Activated CD4-positive, alpha-beta T cell treated with anti-CD3 and anti-CD28 coated beads for 4 hours (primary cell): ENCODE data around the gene GRK4.
"Not testable (repeated sequence)": the region's sequence is repeated elsewhere in the genome, so short reads cannot be mapped to it uniquely, and the experiment has no call there.

Experiments
- DNase-seq, 2 donors: peaks; one replicate each; pipeline ENCODE4 v3.0.0-alpha.2; 2020

GRK4 gene

DNA sequence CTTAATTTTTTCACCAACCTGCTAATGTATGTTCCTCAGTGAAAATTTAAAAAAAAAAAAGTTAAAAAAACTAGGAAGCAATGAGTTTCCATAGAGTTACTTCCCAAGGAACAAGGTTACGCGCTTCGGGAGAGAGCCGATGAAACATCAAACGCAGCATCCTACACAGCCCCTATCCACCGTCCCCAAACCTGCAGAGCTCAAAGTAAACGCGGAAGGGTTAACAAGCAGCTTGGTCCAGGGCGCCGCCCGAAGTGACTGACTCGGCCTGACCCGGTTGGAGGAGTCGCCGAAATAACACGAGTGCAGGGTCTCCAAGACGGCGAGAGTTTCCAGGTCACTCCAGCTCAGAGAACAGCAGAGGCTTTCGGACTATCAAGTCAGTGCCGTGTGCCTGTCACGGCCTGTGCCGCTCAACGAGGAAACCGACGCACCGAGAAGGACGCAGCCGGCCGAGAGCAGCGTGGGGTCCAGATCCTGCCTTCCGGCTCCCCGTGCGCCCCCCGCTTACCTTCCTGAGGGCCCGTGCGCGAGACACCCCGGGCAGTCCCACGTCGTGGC lies 677 bp upstream of the GRK4 start:
- DNase-seq: no peak

DNA sequence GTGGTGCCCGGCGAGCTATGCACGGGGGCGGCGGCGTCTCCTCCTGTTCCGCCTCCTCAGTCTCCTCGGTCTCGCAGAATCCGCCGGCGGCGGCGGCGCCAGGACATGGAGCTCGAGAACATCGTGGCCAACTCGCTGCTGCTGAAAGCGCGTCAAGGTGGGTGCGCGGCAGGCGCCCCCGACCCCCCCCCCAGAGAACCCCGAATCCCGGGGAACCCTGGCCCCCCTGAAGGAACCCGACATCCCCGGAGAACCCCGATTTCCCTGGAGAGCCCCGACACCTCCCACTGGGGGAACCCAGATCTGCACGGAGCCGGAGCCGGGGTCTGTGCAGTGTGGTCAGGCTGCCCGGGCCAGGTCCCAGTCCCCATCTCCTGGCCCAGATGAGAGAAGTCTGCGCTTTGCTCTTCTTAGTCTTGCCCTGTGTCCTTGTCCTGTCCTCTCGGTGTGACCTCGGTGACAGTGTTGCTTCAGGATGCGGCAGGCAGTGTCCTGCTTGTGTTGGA lies 648 bp downstream of the GRK4 start:
- DNase-seq: no peak

DNA sequence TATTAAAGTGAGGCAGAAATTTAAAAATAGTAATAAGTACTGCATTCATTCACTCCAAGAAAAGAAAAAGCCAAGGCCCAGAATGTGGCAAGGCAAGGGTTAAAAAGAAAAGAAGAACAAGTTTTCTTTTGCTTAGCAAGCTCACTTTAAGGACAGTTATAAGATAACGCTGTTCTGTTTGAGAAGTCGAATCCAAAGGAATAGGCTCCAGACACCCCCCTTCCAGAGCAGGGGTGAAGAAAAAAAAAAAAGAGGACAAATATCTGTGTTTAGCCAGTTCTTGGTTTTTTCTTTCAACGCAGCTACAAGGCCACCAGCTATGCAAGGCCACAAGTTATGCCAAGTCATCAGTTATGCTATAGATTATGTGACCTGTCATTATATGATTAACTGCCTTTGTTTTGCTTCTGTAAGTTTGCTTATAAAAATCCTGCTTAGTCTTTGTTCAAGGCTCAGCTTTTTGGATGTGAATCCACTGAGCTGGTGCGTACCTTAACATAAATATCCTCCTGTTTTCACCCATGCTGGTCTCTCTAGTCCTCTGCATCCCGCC lies 1.4 kb downstream of the GRK4 start:
- no peak for DNase-seq

DNA sequence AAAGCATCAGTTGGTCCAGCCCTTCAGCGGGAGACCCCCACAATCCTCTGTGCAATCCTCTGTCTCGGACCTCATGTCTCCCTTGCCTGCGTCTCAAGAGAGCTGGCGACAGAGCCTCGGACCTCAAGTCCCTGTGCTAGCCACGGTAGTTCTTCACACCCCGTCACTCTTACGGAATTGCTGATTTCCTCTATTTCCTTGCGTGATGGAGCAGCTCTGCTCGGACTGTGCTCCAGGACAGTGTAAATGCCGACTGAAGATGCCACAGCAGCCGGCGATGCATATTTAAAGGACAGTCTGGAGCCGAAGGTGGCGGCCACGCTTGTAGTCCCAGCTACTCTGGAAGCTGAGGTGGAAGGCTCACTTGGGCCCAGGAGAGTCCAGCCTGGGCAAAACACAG lies 1.9 kb downstream of the GRK4 start:
- DNase-seq: no peak

DNA sequence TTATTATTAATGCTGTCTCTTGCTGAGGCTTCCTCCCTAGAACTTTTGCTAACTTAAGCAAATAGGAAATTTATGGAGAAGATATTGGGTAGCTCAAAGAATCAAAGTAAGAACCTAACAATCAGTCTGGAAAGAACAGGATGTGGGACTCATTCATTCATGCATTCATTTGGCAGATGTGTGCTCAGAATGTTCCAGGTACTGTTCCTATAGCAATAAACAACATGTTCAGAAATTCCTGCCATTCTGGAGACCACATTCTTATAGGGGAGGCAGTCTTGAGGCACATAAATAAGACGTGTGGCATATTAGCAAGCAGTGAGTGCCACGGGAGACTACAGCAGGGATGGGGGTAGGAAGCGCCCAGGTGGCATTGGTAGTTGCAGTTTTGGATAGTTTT lies 5.0 kb downstream of the GRK4 start:
- no peak for DNase-seq

DNA sequence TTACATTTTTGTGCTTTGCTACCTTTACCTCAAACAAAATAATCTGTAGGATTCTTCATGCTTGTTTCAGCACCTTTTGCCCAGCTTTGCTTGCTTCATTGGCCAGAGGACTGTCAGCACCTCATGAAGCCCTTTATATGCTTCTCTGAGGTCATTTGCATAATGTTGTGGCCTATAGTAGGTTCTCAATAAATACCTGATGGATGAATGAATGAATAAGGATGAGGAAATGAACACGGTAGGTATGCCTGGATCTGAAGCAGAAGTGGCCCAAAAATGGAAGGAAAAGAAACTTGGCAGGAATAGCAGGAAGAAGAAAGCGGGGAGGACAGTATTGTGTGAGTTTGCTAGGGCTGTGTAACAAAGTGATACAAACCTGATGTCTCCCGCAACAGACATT lies 7.9 kb downstream of the GRK4 start:
- no peak for DNase-seq

DNA sequence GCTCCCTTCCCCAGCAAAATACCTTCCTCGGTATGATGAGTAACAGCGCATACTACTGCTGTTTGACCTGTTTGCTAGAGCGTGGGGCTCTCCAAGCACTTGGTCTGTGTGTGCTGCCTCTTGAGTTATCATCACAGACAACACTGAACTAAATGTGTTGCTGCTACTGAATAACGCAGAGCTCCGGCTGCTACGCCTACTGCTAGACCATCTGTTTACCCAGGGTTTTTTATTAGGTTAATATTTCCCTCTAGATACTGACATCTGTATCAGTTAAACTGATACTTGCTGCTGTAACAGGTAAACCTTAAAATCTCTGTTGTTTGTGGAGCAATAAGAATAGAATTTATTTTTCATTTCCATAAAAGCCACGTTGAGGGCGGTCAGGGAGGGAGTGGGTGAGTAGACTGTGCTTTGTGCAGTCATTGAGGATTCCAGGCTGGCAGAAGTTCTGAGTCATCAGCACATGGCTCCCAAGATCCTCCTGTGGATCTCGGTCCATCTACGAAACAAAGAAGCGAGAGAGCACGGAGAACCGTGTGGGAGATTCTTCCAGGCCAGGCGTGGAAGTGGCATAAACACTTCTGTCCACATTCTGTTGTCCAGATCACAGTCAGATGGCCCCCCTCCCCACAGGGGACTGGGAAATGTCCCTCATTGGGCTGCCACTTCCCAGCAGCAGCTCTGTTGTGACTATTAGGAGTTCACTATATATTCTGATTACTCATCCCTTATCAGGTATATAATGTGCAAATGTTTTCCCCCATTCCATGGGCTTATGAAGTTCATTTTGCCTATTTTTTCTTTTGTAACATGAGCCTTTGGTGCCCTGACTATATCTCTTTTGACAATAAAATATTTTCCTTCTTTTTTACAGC lies 14.1 kb downstream of the GRK4 start:
- DNase-seq: no peak

DNA sequence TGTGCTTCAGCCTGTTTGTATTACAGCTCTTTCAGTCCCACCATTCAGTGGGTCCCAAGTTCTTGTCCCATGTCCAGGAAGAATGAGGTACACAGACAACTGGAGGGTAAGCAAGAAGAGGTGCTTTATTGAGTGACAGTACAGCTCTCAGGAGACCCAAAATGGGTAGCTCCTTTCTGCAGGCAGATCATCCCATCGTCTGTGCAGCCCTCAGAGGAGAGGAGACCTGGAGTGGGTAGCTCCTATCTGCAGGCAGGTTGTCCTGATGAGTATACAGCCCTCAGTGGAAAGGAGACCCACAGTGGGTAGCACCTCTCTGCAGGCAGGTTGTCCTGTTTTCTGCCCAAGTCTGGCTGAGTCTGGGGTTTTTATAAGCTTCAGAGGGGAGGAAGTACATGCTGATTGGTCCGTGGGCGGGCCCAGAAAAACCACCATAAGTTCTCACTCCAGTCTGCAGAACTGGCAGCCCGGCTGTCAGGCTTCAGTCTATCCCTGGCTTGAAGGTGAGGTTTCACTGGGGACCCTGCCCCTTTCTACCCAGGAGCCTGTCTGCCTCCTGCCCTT lies 18.0 kb downstream of the GRK4 start:
- DNase-seq: no peak

DNA sequence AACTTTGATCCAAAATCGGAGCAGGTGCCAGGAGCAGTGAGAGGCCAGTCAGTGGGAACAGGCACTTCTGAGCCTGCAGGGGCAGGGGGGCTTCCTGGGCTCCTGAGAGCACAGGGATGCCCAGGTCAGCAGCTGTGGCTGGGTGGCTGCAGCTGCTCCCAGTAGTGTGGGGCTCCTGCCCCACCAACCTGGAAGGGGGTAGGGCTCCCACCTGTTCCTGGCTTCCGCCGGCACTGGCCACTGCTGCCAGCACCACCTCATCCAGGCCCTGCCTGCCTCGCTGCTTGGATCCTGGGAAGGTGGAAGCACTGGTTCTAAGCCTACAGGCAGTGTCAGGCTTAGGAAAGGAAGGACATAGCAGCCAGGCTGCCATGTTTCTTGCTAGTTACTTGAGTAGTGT lies 18.6 kb downstream of the GRK4 start:
- no peak for DNase-seq

DNA sequence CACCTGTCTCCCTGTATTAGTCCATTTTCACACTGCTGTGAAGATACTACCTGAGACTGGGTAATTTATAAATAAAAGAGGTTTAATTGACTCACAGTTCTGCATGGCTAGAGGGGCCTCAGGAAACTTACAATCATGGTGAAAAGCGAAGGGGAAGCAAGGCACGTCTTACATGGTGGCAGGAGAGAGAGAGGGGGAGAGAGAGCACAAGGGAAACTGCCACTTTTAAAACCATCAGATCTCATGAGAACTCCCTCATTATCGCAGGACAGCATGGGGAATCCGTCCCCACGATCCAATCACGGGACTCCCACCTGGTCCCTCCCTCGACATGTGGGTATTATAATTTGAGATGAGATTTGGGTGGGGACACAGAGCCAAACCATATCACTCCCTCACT lies 20.3 kb downstream of the GRK4 start:
- DNase-seq: not testable (repeated sequence)

DNA sequence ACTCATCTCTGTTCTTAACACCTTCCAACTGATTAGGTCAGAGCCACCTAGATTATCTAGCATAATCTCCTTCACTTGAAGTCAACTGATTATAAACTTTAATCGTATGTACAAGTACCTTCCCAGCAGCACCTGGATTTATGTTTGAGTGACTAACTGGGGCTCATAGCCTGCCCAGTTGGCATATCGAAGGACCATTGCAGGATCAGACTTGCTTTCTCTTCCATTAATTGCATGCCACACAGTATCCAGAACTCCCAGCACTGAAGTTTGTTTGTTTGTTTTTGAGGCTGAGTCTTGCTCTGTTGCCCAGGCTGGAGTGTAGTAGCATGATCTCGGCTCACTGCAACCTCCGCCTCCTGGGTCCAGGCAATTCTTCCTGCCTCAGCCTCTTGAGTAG lies 27.9 kb downstream of the GRK4 start:
- DNase-seq: no peak

DNA sequence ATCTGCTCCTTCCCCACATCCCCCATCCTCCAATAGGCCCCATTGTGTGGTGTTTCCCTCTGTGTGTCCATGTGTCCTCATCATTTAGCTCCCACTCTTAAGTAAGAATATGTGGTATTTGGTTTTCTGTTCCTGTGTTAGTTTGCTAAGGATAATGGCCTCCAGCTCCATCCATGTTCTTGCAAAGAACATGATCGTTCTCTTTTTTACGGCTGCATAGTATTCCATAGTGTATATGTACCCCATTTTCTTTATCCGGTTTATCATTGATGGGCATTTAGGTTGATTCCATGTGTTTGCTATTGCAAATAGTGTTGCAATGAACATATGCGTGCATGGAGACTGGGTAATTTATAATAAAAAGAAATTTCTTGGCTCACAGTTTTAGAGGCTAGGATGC lies 31.5 kb downstream of the GRK4 start:
- DNase-seq: no peak

DNA sequence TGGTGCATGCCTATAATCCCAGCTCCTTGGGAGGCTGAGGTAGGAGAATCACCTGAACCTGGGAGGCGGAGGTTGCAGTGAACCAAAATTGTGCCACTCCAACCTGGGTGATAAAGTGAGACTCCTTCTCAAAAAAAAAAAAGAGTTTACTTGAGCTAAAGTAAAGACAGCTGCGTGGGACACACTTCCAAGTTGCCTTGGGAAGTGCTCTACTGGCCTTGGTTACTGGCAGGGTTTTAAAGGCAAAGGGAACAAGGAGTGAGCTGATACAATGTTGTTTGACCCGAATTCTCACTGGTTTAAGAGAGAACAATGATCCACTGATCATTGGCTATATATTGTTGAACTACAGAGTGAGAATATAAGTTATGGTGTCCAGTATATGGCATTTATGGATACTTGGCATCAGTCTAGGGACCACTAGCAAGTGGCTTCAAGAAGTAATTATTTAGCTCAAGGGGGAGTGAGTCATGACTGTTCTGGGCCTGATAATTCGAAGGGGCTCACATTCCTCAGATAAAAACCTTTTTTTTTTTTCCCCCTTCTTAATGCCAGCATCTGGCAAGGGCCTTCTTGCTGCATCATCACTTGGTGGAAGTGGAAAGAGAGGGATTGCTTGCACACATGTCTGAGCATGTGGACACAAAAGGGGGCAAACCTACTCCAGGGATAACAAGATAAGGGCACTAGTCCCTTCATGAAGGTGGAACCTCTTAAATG lies 32.3 kb downstream of the GRK4 start:
- no peak for DNase-seq

DNA sequence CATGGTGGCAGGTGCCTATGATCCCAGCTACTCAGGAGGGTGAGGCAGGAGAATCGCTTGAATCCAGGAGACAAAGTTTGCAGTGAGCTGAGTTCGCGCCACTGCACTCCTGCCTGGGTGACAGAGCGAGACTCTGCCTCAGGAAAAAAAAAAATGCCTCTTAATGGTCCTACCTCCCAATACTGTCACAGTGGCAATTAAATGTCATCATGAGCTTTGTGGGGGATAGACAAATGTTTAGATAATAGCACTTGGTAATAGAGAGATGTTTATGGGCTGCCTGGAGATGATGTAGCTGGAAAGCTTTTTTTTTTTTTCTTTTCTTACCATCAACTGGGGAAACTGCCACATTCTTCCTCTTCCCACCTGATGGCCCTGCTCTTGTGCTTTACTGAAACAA lies 33.0 kb downstream of the GRK4 start:
- DNase-seq: no peak

DNA sequence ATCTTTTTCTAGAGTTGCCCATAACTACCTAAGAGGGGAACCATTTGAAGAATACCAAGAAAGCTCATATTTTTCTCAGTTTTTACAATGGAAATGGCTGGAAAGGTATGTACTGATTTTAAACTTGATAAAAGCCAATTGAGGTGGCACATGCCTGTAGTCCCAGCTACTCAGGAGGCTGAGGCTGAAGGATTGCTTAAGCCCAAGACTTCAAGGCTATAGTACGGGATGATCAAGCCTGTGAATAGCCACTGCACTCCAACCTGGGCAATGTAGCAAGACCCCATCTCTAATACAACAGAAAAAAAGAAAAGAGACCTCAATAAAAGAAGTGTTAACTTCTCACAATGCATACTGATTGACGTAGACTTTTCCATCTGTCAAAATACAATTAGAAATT lies 44.4 kb downstream of the GRK4 start:
- no peak for DNase-seq

DNA sequence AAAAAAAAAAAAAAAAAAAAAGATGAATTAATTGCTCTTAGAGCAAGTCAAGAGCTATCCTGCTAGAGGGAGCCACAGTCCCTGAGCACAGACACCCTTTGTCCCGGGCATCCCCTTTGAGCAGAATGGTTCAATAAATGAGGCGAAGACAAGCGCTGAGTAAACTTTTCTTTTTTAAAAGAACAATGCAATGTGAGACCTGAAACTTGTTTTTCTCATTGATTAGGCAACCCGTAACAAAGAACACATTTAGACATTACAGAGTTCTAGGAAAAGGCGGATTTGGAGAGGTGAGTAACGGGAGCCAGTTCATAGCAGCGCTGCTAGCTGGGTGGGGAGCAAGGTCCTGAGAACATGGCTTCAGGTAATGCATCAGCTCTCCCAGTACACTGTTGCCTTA lies 46.1 kb downstream of the GRK4 start:
- DNase-seq: no peak

DNA sequence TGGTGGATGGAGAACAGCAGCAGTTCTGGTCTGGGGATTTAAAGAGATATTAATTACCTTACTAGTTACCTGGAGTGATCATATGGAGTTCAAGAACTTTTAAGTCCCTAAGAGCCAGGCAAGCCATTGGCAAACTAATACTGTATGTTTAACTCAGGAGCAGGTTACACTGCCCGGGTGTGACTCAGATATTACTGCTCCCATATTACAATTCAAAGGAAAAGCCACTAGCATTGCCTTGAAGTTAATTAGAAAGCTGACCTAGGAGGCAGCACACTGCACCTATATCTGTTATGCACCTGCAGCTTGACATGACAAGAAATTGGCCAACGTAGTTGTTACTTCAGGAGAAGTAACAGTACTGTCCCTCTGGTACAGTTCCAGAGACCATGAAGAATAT lies 47.2 kb downstream of the GRK4 start:
- no peak for DNase-seq

DNA sequence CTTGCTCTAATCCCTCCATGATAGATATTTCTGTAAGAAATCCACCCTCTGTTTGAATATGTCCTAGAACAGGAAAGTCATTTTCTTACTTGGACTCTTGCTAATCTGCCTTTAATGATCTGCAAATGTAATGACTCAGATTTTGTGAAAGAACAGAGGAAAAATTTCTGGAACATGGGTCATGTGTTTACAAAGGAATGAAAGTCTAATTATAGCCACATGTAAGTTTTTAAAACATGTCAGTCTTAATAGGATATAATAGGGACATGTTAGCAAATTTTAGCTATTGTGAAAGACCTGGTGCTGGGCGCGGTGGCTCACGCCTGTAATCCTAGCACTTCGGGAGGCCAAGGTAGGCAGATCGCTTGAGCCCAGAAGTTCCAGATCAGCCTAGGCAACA lies 47.6 kb downstream of the GRK4 start:
- no peak for DNase-seq

DNA sequence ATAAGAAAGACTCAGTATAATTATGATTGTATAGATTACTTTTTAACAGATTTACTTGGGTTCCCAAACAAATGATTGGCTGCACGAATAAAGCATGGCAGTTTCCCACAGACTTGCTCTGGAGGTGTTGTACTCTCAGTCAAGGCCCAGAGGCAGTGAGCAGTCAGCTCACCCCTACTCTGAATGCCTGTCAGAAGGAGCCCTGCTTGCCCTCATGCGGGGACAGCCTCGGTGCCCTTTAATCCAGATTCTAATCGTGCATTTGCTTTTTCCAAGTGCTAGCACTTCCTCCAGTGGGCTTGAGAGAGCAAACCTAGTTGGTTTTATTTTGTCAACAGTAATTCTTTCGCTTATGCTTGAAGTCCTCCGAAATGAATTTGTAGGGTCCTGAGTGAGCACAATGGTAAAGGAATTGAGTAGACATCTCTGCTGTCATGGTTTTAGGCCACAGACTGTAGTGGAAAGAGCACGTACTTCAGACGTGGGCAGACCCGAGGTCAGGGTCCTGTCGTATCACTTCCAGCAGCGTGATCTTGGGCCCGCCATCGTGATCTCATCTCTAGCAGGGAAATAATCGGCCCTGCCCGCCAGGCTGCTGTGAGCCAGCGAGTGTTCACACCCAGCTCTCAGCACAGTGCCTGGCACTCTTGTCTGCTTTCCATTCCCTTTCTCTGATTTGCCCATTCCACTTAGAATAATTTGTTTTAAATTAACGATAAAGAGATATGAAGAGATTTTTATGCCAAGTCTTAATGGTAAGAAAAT lies 48.3 kb downstream of the GRK4 start:
- DNase-seq: no peak

DNA sequence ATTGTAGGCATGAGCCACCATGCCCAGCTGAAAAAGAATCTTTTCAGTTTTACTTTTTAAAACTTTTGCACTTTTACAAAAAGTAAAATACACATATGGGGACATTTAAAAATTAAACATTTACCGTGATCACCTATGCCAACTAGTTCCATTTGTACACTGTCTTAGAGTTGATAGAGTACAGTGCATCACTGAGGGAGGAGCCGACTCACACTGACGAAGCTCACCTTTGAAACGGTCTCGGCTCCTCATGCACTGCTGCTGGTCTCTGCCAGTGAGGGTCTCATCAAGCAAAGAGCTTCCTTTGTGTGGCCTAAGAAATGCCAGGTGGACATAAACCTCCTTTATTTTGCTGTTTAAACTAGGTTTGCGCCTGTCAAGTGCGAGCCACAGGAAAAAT lies 50.0 kb downstream of the GRK4 start:
- DNase-seq: no peak

DNA sequence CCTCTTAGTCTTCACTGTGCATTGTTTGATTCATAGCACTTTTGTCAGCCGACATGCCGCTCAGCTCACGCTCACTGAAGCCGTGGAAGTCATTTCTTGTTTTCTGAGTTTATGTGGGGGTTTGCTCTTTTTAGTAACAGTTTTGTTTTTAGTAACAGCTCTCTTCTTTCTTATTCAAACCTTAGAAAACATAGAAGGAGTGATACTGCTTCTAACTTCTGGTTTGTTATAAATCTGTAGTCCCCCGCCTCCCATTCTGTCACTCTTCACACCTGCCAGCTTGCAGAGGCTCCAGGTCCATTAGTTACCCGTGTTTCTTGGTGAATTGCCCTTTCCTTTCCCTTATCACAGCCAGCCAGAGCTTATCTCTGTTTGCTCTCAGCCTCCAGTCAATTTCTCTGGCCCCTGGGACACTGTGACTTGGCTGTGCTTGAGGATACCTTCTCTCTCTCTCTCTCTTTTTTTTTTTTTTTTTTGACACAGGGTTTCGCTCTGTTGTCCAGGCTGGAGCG lies 50.5 kb downstream of the GRK4 start:
- no peak for DNase-seq

DNA sequence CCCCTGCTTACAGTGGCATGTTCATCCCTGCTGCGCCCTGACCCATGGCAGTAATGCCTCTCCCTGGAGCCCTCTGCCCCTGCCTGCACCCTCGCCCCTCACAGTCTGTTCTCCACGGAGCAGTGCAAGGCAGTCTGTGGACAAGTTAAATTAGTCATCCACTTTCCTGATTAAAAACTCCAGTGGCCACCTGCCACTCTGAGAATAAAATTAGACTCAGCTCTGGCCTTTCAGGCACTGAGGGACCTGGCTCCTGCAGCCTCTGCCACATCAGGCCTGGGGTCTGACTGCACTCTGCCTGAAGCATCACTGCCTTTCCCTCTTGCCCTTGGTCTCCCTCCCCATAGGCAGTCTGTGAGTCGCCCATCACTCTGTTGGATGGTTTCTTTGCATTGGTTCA lies 53.6 kb downstream of the GRK4 start:
- no peak for DNase-seq
